Activated T-cell treated with anti-CD3 and anti-CD28 coated beads, Interleukin-2, amount 50 U/mL, for 24 hours (primary cell): ENCODE measurements around the gene TMEM121.
A peak's percentile ranks its signal among the peaks of the same experiment; 100 is the strongest.

Experiments used
- DNase-seq: peaks from one replicate; pipeline ENCODE4 v3.0.0-alpha.2; 2020
- H3K27ac Mint-ChIP-seq: 2 replicates; pipeline ENCODE4 v1.8.0; 2020; ENCODE audit warnings: mild to moderate bottlenecking, mixed read lengths
- H3K27me3 Mint-ChIP-seq: 2 replicates; pipeline ENCODE4 v1.8.0; 2020; ENCODE audit warnings: mixed read lengths
- H3K36me3 Mint-ChIP-seq: 2 replicates; pipeline ENCODE4 v1.8.0; 2020; ENCODE audit warnings: low read depth, mixed read lengths
- H3K4me1 Mint-ChIP-seq: 2 replicates; pipeline ENCODE4 v1.8.0; 2020; ENCODE audit warnings: low read depth, mixed read lengths
- H3K4me3 Mint-ChIP-seq: 2 replicates; pipeline ENCODE4 v1.8.0; 2020; ENCODE audit warnings: mild to moderate bottlenecking, moderate library complexity, mixed read lengths
- H3K9me3 Mint-ChIP-seq: 2 replicates; pipeline ENCODE4 v1.8.0; 2020; ENCODE audit warnings: mixed read lengths

Gene TMEM121

DNA sequence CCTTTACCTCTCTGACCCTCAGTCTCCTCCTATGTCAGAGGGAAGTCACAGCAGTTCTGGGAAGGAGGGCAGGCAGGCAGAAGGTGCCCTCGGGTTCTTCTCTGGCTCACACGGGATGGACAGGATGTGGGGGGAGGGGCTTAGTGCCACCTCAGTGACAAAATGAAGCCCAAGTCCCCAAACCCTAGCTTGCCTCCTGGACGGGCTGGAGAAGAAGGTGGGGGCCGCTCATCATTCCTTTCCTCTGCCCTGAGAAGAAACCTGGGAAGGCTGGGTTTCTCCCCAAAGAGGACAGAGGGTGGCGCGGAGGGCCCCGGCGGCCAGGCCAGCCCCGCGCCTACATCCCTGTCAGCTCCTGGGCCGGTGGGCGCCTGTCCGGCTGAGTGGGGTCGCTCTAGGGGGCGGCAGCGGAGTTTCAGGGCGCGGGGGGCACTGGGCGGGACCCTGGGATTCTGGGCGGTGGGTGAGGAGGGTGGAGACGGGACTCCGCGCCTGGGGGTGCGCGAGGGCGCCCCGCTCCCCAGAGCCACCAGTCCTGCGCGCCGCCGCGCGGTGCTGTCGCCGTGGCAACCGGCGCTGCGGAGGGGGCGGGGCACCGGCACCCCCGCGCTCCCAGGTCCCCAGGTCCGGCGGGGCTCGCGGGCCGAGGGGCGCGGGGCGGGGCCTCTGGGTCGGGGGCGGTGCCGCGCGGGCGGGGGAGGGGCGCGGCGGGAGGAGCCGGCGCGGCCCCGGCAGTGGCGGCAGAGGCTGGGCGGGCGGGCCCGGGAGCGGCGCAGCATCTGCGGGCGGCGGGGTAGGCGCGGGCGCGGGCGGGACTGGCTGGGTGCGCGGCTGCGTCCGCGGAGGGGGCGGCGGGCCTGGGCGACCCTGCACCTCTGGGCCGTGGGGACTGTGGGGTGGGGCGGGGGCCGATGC lies at the start of gene TMEM121:
TMEM121 (plus strand) TSS at position 723 of the 915 bp plus-strand sequence. CDS start 2,252 bp downstream, outside the sequence.
- no peaks in the 10 kb centered on the region for H3K9me3 Mint-ChIP-seq
- peaks cover 6% of the 10 kb centered on the region for H3K36me3 Mint-ChIP-seq
- peak; percentile 53 for DNase-seq
- H3K27ac Mint-ChIP-seq: peak within 1 kb of the TSS; percentile 47
- H3K4me1 Mint-ChIP-seq: peaks cover 22% of the 10 kb centered on the region
- H3K27me3 Mint-ChIP-seq: peaks cover 28% of the 10 kb centered on the region
- H3K4me3 Mint-ChIP-seq: peak within 1 kb of the TSS; percentile 76

DNA sequence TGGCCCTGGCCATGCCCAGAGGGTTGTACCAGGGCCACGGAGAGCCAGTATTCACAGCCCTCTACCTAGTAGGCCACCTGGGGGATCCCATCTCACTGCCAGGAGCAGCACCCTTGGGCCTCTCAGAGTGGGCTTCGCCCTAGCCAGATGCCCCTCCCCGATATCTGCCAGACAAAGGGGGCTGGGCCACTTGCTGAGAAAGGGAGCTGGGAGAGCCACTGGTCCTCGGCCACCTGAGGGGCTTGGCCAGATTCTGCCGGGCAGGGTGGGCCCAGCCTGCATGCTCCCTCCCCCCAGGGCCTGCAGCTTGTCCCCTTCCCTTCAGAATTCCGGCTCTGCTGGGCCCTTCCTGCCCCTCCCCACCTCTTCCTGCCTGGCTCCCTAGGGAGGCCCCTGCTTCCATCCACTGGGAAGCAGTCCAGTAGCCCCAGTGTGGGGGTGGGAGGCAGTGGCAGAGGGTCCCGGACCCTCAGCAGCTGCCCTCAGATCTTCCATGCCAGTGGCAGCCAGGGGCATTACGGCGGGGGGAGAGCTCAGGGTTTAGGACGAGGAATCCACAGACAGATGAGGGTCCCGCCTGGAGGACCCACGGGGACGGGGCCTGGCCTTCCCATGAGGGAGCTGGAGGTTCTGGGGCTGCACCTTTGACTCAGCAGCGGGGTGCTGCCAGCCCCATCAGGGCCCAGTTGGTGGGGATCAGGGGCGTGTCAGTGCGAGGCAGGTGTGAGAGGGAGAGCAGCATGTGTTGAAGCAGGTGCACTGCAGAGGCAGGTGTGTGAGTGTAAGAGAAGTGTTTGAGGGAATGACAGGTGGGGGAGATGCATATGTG lies 49.3 kb upstream of the TMEM121 start:
- Mint-ChIP-seq H3K27ac (no peak overlapping the region), H3K4me1 (peaks cover 33% of the 10 kb centered on the region), H3K36me3 (no peaks in the 10 kb centered on the region), H3K4me3 (no peak overlapping the region), H3K27me3 (peaks cover 26% of the 10 kb centered on the region), H3K9me3 (no peaks in the 10 kb centered on the region)
- no peak for DNase-seq

DNA sequence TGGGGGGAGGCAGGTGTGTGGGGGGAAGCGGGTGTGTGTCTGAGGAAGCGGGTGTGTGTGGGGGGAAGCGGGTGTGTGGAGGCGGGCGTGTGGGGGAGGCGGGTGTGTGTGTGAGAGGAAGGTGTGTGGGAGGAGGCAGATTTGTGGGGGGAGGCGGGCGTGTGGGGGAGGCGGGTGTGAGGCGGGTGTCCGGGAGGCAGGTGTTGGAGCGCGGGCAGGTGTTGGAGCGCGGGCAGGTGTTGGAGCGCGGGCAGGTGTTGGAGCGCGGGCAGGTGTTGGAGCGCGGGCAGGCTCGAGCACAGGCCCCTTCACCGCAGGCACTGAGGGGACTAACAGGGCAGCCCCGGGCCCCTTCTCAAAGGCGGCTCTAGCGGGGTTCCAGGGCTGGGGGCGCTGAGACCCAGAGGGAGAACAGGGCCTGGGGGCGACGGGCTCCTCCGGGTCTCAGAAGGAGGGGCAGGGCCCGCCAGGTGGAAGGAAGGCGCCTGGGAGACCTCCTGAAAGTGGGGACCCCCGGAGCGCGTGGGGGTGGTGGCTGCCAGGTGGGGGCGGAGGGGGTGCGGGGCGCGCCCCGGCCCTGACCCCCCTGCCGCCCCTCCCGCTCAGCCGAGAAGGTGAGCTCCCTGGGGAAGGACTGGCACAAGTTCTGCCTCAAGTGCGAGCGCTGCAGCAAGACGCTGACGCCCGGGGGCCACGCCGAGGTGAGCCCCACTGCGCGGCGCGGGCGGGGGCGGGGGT lies 48.6 kb upstream of the TMEM121 start:
- Mint-ChIP-seq H3K36me3 (no peaks in the 10 kb centered on the region), H3K9me3 (no peaks in the 10 kb centered on the region), H3K27me3 (peaks cover 26% of the 10 kb centered on the region), H3K4me1 (peaks cover 41% of the 10 kb centered on the region), H3K4me3 (no peak overlapping the region), H3K27ac (no peak overlapping the region)
- no peak for DNase-seq

DNA sequence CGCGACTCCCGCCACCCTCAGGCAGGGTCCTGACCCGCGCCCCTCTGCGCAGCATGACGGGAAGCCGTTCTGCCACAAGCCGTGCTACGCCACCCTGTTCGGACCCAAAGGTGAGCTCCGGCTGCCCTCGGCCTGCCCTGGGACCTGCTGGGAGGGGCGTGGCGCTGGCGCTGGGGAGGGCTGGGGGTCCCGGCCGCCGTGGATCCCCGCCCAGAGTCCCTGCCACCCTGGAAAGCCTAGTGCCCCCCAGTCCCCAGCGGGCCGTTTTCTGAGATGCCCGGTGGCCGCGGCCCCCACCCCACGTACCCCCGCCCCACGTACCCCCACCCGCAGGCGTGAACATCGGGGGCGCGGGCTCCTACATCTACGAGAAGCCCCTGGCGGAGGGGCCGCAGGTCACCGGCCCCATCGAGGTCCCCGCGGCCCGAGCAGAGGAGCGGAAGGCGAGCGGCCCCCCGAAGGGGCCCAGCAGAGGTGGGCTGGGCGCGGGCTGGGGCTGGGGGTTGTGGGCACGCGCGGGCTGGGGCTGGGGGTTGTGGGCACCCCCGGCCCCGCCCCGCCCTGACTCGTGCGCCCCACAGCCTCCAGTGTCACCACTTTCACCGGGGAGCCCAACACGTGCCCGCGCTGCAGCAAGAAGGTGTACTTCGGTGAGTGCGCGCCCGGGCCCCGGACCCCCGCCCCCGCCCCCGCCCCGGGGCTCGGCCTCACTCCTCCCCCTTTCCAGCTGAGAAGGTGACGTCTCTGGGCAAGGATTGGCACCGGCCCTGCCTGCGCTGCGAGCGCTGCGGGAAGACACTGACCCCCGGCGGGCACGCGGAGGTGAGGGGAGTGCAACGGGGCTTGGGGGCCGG lies 47.8 kb upstream of the TMEM121 start:
- Mint-ChIP-seq H3K36me3 (no peaks in the 10 kb centered on the region), H3K9me3 (no peaks in the 10 kb centered on the region), H3K27me3 (peaks cover 26% of the 10 kb centered on the region), H3K4me1 (peaks cover 45% of the 10 kb centered on the region), H3K27ac (no peak overlapping the region), H3K4me3 (no peak overlapping the region)
- no peak for DNase-seq

DNA sequence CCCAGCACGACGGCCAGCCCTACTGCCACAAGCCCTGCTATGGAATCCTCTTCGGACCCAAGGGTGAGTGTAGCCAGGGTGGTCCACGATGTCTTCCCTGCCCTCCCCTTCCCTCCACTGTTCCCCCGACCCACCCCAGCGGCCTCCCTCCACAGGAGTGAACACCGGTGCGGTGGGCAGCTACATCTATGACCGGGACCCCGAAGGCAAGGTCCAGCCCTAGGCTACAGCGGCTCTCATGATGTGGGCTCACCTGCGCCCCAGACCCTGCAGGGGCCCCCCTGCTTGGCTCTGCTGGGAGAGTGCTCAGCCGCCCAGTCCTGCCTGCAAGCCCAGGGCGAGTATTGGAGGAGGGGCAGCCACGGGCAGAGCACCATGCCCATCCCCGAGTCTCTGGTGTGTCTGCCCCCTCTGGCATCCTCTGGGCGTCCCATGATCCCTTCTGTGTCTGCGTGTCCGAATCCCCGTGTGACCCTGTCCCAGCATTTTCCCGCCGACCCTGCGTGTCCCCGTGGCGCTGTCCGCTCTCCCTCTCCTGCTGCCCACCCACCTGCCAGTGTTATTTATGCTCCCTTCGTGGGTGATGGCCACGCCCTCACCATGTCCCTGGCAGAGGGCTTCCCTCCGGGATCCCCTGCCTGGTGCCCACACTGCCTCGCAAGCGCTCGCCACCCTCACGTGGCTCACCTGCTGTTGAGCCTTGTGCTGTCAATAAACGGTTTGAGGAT lies 46.8 kb upstream of the TMEM121 start:
- Mint-ChIP-seq H3K4me1 (peaks cover 50% of the 10 kb centered on the region), H3K4me3 (no peak overlapping the region), H3K9me3 (no peaks in the 10 kb centered on the region), H3K36me3 (no peaks in the 10 kb centered on the region), H3K27me3 (peaks cover 26% of the 10 kb centered on the region), H3K27ac (no peak overlapping the region)
- no peak for DNase-seq

DNA sequence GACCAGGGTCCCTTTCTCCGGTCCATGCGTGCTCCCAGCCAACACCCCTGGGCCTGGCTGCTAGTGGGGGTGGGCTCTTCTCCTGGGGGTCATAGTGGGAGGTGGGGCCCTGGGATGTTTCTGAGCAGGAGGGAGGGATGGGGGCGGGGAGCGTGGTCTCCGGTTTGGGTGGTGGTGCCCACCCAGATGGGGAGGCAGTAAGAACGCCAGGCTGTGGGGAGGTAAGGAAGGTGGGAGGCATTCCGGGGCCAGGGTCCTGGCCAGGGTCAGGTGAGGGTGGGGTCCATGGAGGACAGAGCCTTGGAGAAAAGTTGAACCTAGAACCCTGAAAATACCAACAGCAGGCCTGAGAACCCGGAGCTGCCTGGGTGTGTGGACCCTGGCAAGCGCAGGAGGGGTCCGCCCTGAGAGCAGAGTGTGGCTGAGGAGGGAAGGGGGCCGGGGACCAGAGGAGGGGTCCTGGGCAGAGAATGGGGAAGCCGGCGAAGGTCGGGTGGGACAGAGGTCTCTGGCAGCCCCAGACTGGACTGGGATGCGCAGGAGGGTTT lies 46.1 kb upstream of the TMEM121 start:
- H3K27ac Mint-ChIP-seq: peak overlapping the region; percentile 18
- peaks cover 57% of the 10 kb centered on the region for H3K4me1 Mint-ChIP-seq
- DNase-seq: no peak
- no peaks in the 10 kb centered on the region for H3K9me3 Mint-ChIP-seq
- no peak overlapping the region for H3K4me3 Mint-ChIP-seq
- H3K36me3 Mint-ChIP-seq: no peaks in the 10 kb centered on the region
- H3K27me3 Mint-ChIP-seq: peaks cover 25% of the 10 kb centered on the region

DNA sequence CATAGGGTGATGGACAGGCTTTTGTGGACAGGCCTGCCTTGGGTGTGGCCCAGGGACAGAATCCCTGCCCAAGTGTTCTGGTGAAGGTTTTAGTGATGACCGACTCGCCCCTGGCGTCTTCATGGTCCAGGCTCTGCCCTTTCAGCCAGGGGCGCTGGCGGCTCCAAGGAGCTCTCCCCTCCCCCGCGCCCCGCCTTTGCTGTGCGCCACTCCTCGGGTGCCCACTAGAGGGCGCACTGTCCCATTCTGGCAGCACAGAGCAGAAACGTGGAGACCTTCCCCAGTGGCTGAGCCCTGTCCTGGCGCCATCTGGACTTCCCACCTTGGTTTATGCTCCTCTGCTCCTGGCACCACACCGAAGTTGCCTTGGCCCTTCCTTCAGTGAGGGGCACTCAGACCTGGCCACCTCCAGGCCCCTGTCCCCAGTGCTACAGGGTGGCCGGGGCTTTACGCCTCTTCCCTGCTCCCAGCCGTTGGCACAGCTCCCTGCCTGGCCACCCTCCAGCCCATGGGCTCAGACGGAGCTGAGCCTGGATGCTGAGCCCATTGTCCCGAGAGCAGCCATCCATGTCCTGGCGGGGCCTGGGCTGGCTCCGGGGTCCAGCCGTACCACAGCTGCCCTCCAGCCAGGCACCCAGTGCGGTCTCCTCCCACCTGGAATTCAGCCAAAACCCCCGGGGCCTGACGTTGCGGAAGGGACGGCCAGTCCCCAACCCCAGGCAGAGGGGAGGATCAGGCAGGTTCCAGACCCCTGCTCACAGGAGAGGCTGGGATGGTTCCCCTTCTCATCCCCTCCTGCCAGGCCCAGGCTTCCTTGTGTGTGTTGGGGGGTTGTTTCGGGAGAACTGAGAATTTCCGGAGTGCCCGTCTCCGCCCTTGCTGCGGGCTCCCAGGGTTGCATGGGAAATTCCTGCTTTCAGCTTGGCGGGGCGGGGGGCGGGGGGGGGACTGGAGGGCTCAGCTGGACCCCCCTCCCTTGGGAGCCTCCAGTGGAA lies 45.3 kb upstream of the TMEM121 start:
- Mint-ChIP-seq H3K36me3 (no peaks in the 10 kb centered on the region), H3K4me1 (peaks cover 60% of the 10 kb centered on the region), H3K9me3 (no peaks in the 10 kb centered on the region), H3K27me3 (peaks cover 16% of the 10 kb centered on the region), H3K27ac (peak overlapping the region; percentile 96), H3K4me3 (peak overlapping the region; percentile 72)
- DNase-seq: peak; percentile 95

DNA sequence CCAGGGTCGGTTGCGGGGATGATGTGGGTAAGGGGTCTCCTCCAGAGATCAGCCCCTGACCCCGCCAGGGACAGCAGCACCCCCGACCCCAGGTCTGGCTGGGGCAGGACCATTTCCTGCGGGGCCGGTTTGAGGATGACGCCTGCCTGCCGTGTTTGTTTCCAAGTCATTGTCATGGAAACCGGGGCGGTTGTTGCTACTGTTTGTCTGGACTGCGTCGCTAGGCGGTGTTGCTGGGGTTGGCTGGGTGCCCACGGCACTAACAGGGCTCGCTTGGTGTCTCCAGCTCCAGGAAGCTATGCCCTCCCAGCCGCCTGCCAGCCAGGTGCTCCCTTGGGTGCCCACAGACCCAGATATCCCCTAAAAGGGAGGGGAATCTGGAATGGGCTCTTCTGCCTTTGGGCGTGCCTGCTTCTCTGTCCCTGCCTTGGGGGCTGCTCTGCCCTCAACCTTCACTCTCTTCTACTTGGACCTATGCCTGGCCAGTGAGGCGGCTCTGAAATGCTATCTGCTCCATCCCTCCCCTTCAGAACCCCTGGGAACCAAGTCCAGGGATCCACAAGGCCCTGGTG lies 44.4 kb upstream of the TMEM121 start:
- no peaks in the 10 kb centered on the region for H3K36me3 Mint-ChIP-seq
- DNase-seq: peak; percentile 86
- peaks cover 11% of the 10 kb centered on the region for H3K27me3 Mint-ChIP-seq
- no peaks in the 10 kb centered on the region for H3K9me3 Mint-ChIP-seq
- peaks cover 63% of the 10 kb centered on the region for H3K4me1 Mint-ChIP-seq
- peak overlapping the region; percentile 96 for H3K27ac Mint-ChIP-seq
- H3K4me3 Mint-ChIP-seq: peak overlapping the region; percentile 68

DNA sequence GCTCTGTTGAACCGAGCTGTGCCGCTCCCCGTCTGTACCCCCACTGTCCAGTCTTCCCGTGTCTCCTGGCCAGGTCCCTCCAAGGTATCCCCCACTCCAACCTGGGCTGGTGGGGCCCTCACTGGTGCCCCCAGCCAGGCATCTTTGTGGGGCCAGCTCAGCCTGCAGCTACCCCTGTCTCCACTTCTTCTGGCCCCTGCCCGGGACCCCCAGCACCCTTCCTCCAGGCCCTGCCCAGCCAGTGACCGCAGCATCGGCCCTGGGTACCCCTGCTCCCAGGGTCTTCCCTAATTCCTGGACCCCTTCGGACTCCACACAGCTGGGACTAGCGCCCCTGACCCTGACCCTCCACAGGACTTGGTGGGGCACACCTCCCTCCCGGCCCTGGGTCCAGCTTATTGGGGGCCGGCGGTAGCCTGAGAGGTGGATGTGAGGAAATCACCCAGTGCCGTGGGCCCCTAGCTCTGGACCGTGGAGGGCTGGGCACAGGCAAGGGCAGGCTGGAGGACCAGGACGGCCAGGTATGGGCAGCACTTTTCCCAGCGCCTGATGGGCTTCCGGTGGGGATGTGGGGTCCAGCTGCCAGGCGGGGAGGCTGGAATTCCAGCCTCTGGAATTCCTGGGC lies 43.8 kb upstream of the TMEM121 start:
- Mint-ChIP-seq H3K27me3 (peaks cover 7% of the 10 kb centered on the region), H3K4me3 (peak overlapping the region; percentile 26), H3K9me3 (no peaks in the 10 kb centered on the region), H3K4me1 (peaks cover 59% of the 10 kb centered on the region), H3K27ac (peak overlapping the region; percentile 96), H3K36me3 (no peaks in the 10 kb centered on the region)
- DNase-seq: no peak

DNA sequence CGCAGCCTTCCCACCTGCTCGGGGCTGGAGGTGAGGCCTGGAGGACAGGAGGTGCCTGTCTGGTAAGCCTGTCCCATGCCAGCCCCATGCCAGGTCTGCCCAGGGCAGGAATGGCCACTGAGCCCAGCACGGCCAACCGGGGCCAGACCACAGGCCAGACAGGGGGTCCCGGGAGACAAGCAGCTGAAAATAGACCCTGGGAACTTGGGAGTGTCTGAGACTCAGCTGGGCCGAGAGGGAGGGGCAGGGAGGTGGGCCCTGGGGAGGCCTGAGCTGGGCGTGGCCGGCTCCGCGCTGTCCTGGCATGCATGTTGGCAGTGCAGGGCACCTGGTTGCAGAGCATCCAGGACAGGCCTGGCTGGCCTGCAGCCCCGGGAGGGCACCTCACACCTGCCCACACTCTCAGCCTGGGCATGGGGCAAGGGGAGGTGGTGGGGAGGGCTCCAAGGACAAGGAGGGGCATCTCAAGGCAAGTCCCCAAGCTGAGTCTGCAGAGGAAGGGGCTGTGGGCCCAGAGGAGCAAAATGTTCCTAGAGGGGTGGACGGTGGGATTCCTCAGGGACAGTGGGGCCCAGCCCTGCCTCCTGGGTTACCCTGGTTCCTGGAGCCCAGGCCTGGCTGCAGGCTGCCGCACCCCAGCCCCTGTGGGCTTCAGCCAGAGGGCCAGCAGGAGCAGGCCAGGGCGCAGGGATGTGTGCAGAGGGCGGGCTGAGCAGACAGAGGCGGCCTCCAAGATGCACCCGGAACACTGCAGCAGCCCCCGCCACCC lies 42.9 kb upstream of the TMEM121 start:
- Mint-ChIP-seq H3K4me3 (no peak overlapping the region), H3K36me3 (no peaks in the 10 kb centered on the region), H3K4me1 (peaks cover 64% of the 10 kb centered on the region), H3K9me3 (no peaks in the 10 kb centered on the region), H3K27me3 (peaks cover 7% of the 10 kb centered on the region), H3K27ac (no peak overlapping the region)
- DNase-seq: no peak
